HG02623 (cell line): ENCODE data around the gene PCGF1.
A peak's percentile ranks its signal among the peaks of the same experiment; 100 is the strongest.

Experiments
- ATAC-seq: cut with Tn5 transposase; IDR thresholded peaks from one replicate; pipeline ENCODE4 v1.9.1; 2021; ENCODE audit warnings: moderate library complexity; ENCODE audit not compliant: unreplicated experiment

PCGF1 gene

DNA sequence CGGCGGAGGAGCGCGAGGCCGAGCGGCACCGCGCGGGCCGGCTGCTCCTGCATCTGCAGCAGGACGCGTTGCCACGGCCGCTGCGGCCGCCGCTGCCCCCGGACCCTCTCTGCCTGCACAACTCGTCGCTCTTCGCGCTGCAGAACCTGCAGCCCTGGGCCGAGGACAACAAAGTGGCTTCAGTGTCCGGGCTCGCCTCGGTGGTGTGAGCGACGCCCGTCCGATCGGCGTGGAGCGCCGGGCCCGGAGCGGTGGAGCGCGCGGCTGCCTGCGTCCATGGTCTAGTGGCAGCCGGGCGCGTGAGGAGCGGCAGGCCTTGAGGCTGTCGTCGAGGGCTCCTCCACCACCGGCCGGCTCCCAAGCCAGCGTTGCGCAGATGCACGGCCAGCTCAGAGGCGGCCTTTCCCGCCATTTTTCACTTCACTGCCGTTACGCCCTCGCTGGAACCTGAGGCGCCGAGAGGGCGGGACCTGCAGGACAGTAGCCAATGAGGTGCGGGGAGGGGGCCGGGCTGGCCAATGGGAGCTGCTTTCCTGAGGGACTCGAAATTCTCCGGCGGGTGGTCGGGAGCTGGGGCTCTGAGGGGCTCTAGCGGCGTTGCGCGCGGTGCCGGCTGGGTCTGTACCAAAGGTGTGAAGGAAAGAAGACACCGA lies 8.6 kb upstream of the PCGF1 start:
- no peak for ATAC-seq

DNA sequence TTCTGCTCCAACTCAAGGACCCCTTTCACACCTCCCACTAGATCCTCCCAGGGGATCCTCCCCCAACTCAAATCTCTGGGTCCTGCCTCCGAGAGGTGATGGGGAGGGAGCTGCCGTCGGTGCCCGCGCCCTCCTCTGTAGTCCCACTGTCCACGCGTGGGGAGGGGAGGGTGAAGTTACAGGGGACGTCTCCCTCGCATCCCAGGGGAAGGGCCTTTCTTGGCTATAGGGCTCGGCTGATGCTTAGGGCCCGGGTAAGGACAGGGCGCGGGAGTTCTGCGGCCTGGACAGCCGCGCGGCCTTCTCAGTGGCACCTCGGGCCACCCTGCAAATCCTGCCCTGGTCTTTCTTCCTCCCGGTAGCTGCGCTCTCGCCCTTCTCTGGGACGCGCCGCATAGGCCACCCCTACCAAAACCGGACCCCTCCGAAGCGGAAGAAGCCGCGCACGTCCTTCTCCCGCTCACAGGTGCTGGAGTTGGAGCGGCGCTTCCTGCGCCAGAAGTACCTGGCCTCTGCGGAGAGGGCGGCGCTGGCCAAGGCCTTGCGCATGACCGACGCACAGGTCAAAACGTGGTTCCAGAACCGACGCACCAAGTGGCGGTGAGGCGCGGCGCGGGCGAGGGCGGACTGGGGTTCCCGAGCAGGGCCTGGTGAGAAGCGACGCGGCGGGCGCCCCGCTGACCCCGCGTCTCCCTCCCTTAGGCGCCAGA lies 7.9 kb upstream of the PCGF1 start:
- ATAC-seq, result no peak

DNA sequence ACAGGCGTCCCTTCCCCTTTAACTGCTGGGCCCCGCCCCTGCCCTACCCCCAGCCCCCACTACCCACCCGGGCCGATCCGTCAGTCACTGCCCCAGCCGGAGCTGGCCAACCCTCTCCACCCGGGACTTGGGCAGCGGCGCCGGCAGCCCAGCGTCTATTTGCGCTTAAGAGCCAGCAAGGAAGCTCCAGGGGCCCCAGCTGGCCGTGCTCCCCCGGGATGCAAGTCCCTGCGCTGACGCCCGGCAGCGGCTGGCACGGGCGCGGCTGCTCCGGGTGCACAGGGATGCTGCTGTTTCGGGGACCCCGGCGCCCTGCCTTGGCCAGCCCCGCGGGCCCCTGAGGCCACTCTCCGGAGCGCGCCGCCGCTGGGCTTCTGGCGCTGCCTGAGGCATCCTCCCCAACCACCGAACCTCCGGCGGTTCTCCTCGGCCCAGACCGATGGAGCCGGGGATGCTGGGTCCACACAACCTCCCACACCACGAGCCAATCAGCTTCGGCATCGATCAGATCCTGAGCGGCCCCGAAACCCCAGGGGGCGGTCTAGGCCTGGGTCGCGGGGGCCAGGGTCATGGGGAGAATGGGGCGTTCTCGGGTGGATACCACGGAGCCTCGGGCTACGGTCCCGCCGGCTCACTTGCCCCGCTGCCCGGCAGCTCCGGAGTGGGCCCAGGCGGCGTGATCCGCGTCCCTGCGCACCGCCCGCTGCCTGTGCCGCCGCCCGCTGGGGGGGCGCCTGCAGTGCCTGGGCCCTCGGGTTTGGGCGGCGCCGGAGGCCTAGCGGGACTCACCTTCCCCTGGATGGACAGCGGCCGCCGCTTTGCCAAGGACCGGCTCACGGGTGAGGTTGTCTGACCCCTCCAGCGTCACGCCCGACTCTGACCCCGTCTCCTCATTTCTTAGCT lies 7.1 kb upstream of the PCGF1 start, which contains the start of gene TLX2:
Gene TLX2 (plus strand): TSS at position 83 of the 903 bp plus-strand sequence. CDS start 357 bp downstream, at position 440.
- ATAC-seq, result no peak

DNA sequence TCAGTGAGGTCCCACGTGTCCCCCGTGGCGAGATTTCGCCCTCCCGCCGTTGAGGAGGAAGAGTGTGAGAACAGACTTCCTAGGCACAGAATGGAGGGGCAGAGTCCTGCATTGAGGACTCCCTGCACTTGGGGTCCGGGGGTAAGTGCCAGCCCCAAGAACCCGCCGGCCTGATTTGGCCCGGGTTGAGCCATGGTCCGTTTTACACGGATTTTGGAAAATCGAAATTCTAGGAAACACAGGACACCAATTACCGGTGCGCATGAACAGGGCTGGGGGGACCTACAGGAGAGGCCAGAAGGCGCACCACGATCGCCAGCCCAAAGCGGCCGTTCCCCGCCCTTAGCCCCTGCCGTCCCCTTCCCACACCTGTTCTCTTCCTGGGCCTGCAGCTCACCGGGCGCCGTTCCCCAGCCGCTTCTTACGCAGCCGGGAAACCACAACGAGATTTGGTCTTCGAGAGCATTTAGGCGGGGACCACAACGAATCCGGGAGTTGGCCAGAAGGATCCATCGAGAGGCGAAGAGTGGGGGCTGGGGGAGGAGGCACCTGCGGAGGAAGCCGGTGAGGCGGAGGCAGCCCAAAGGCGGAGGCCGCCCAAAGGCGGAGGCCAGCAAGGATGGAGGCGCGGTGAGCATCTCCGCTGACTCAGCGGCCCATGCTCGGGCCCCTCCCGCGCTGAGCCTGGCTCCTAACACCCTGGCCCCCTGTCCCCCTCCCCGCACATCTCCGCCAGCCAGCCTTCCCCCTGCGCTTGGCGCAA lies 6.3 kb upstream of the PCGF1 start:
- ATAC-seq, result no peak

DNA sequence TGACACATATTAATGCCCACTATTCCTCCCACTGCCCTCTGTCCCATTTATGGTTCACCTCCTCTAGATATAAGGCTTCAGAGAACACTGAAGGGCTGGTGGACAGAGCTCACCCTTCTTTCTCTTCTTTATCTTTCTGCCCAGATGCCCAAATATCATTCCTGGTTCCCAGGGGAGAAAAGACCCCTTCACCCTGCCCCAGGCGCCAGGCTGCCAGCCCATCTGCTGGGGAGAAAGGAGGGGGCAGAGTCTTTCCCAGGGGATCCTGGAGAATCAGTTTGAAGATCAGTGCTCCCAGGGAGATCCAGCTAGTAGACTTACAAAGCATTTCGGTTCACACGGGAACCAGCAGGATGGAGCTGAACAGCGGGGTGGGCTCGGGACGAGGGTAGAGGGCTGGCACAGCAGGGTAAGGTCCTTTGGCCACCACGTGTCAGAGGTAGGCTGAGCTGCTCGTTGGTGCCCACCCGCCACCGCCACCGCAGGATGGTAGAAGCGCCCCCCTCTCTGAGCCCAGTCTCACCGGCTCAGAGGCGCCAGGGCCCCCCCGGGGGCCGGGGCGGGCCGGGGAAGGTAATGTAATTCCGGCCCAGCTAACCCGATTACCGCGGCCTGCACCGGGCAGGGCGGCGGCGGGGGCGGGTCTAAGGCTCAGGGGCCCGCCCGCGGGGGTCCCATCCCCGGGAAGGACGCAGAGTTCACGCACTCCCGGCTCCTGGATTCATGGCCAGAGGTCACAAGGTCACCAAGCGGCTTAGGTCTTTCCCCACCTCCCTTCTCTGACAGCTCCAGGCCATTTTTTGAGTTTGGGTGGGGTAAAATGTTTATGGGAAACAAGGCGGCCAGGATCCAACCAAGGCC lies 5.5 kb upstream of the PCGF1 start:
- no peak for ATAC-seq

DNA sequence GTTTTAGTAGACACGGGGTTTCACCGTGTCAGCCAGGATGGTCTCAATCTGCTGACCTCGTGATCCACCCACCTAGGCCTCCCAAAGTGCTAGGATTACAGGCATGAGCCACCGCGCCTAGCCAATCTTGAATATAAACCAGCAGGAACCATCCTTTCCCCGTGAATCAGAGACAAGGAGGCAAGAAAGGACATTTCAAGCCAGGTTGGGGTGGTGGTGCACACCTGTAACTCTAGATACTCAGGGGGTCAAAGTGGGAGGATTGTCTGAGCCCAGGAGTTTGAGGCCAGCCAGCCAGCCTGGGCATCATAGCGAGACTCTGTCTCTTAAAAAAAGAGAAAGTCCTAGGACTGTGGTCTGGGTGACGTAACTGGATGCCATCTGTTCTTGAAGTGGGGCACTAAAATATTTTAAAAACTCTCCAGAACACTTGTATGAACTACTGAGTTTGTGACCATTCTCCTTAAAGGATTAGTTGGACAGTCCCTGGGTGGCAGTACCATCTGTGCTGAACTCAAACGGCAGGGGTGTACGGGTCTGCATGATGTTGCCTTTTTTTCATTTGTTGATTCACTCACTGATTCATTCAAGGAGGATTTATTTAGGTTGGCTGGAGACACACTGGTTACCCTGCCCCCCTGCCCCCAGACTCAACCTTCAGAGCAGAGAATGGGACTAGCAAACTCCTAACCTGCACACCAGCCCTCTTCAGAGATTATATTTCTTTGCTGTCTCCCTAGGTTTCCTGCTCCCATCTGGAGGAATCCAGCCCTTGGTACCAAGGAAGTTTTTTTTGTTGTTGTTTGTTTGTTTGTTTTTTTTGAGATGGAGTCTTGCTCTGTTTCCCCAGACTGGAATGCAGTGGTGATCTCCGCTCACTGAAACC lies 3.9 kb upstream of the PCGF1 start:
- ATAC-seq, result no peak

DNA sequence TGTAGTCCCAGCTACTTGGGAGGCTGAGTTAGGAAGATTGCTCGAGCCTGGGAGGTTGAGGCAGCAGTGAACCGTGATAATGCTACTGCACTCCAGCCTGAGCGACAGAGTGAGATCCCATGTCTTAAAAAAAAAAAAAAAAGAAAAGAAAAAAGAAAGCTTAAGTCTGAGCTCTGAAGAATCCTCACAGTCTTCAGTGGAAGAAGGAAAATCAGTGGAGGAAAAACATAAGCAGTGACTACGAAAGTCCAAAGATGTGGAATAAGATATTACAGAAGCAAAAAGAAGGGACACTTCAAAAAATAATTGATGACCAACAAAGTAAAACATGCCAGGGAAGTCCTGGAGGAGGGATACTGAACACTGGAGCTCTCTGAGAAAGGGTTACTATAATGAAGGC lies 2.8 kb upstream of the PCGF1 start:
- no peak for ATAC-seq

DNA sequence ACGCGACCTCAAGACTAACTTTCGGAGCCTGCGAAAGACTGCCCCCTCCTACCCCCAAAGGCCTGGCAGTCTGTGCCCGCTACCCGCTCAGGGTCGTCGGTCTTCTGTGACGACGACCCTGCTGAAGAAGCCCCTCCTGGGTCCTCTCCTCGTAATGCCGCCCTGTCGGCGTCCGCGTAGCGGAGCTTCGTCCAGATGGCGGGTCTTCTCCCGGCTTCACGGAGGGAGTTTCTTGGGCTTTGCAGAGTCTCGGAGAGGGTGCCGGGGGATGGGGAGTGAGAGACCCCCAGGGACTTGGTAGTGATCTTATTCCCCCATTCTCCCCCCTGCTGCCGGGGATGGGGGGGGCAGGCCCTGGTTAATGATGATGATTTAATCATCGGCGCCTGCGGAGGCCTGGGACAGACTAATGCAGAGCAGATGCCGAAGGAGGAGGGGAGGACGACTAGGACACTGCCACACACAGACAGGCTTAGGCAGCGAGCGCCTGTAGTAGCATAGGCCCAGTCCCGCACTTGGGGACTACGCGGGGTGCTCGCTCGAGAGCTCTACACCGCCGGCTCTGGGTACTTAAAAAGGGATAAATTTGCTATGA lies 528 bp upstream of the PCGF1 start:
- ATAC-seq, result no peak

DNA sequence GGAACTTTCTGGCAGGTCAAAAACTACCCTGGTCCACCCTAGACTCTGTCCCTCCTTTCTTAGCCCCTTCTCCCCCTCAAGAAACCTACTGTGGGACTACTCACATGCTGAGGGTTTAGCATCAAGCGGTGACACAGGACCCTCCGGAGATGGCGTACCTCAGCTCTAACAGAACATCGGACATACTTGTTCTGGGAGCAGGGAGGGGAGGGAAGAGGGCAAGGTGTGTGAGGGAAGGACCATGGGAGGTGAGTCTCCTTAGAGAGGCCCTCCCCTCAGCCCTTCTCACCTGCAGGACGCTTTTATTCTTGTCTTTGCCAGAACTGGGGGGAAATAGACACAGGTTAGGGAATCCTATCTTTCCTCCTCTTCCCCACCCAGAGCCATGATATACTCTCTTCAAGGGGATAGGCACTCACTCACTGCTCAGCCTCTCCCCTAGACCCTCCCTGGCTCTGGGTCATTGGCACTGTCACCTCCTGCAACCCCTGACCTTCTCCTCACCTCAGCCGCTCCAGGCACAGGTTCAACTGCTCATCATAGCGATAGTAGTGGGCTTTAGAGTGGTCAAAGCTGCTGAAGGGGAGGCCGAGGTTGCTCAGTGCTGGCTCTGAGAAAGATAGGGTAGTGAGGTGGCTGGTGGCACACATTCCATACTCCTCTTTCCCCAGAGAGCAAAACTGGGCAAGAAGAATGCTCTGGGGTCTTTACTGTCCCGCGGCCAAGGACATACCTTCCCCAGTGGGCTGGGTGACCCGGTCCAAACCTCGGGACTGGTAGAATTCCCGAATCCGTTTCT lies 1.8 kb downstream of the PCGF1 start:
- no peak for ATAC-seq

DNA sequence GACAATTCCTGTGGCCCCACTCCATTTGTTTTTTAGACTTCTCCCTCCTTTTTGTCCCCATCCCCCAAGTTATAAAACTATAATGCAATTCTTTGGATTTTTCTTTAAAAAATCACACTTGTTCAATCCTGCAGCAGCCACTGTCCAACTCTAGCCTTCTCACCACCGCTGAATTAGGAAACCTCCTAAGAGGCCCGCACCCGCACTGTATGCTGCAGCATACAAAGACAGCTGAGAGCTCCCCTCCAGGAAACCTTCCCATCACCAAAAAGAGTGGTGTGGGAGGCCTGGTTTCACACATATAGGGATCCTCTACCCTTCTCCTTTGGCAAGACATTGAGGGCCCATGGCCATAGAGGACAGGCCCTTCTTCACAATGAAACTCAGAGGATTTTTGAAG lies 2.9 kb downstream of the PCGF1 start:
- no peak for ATAC-seq

DNA sequence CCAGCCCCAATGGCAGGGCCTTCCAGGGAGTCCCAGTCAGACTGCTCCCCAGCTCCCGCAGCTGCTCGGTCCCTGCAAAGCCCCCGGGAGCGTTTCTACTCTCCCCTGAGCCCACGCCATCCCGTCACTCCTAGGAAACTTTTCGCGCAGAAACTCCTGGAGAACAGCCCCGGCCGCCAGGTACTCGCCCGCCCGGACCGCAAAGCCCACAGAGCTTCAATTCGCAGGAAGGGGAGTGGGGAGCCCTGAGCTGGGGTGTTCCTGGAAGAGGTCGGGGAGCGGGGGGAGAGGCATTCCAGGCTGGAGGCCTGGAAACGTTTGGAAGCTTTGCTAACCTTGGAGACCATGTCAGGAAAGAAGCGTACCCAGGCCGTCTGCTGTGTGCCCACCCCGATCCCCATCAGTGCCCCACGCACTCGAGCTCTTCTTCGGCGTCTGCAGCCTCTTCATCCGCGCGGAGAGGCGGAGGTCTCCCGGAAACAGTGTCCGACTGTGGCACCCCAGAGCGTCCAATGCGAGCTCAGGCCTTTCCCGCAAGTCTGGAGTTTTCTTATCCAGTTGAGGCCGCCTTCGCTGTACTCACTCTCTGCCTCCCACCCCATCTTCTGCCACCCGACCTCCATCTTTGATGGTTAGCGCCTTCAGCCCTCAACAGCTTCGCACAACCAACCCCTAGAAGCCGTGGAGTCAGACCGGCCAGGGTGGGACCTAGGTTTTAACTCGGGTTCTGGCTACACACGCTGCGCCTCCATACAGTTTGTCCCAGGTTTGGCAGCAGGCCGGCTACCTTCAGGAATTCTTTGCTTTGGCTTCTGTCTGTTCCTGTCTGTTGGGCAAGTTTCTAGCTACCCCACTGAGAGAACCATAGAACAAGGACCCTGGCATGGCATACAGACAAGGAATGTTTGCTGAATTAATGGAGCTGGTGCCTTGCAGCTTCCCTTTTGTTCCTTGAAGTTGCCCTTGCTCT lies 3.7 kb downstream of the PCGF1 start:
- ATAC-seq, result no peak

DNA sequence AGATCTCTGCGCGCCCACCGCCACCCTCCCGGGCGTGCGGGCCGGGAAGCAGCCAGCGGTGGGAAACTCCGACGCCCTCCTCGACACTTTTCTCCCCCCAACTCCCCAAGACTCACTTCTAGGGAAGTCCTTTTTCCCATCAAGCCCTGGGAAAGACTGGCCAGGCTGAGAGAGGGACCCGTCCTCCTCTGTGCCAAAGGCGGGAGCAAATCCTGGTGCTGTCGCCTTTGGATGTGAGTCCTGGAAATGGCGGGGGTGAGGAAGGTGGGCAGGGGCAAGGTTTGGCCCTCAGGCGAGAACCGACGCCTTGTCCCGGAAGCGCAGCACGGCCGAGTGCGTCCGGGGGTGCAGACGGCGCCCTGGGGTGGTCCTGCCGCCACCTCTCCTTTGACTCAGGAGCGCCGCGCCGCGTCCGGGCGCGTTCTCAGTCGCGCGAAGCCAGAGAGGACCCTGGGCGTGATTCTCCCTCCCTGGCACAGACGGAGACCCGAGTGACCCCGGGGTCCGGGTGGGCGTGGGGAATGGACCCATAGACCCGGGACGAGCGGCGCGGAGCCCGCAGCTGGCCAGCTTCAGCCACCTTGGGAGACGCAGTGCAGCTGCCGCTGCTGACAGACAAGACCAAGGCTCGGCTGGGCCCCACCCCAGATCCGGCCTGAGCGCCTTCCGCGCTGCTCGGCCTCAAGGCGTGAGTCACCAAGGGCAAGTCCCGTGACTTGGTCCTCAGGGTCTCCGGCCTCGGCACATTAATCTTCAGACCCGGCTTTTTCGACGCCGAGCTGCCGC lies 4.6 kb downstream of the PCGF1 start:
- ATAC-seq, result peak; percentile 29

DNA sequence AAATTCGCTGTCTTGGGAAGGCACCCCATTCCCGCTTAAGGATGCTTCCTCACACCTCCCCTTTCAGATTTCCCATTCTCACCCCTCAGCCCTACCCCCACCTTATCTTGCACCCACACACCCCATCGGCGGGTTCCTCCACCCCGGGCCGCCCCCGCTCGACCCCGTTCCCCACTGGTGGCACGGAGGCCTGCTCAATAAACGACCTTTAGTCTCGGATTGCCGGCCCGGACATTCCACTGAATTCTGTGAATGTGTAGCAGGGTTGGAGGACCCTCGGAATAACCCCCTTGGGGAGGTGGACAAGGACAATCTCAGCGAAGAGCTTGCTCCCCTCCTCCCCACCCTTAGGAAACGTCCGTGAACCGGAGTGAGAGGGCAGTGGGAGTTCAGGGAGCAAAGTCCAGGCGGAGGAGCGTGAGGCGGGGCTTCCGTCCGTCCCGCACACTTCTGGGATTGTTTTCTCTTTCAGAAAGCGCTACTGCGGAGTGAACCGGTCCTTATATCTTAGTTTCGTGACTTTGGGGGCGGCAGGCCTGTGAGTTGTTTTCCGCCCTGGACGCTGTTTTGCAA lies 5.3 kb downstream of the PCGF1 start:
- ATAC-seq, result no peak

DNA sequence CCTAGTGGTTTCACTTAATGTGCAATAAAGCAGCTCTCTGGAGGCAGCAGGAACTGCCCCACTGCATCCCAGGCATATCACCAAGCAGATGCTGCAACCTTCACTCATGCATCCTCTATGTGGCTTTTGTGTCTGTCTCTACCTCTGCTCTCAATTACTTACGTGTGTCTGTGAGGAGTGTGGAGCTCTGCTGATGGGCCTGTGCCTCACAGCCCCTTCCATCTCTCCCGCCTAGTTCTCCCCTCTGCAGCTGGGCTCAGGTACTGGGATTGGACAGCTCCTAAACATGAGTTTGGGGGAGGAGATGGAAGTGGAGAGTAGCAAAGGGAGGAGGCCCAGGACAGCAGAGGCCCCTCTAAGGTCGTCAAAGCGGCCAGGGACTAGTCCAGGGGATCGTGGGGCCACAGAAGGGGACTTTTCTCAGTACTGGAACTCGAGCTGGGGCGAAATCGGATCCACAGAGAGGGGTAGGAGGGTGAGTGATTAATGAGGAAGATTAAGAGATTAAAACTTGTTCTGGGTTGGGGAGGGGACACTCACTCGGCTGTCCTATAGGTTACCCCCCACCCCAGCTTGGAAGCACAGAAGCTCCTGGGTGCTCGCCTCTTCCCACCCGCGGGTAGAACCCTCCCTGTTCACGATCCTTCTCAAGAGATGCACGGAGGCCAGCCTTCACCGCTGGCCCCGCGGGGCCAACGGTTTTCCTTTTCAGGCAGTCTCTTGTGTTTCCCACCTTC lies 6.0 kb downstream of the PCGF1 start:
- no peak for ATAC-seq

DNA sequence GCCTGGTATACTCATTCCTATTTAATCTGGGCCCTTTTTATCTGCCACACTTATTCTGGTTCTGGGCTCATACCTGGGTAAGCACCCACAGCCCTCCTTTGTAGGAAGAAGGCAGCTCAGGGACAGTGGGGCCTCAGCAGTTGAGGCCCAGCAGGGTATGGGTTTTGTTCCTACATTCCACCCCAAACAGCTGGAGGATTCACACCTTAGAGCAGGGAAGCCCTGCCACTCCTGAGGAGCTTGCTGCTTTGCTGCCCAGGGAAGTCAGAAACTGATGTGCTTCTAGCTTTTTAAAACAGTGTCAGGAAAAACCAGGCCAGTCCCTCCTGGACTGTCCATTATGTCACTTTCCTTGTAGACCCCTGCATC lies 6.9 kb downstream of the PCGF1 start:
- no peak for ATAC-seq
